Activated effector memory CD4-positive, alpha-beta T cell treated with anti-CD3 and anti-CD28 coated beads, Interleukin-2, amount 50 U/mL, for 16 hours (primary cell): ENCODE measurements around the gene NUP210.

ENCODE experiments used
- DNase-seq: peaks from one replicate; pipeline ENCODE4 v3.0.0-alpha.2; 2020

NUP210 gene

DNA sequence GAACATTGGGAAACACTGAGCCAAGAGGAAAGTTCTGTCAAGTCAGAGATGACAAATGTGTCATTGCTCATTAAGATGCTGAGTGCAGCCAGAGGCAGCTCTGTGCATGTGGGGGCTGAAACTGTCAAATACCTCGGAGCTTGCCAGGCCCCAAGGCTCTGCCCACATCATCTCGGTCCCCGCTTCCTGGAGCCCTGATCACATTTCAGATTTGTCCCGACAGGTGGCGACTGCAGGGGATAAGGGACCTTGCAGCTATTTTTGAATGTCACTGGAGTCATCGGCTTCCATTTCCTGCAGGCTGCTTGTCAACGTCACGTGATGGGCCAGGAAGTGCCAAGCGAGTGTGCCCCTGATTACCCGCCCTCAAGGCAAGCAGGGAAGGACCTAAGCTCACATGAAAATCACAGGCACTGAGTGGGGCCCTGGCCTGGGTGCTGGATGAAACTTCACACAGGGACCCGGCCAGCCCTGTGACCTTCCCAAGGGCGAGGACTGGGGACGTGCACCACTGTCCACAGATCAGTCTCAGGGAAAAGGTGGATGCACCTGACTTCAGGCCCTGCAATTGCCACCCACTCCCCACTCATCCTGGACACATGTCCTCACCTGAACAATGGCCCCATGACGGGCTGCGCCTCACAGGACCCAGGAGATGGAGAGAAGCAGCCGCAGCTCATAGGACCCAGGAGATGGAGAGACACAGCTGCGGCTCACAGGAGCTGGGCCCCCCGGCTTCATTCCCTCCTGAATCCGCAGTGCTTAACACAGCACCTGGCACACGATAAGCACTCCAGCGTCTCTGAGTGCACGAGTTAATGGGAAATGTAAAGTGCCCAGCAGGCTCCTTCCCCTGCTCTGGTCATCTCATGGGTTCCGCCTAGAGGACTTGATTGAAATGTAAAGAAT is 73.4 kb downstream of the NUP210 start:
- peak; percentile 88 for DNase-seq

DNA sequence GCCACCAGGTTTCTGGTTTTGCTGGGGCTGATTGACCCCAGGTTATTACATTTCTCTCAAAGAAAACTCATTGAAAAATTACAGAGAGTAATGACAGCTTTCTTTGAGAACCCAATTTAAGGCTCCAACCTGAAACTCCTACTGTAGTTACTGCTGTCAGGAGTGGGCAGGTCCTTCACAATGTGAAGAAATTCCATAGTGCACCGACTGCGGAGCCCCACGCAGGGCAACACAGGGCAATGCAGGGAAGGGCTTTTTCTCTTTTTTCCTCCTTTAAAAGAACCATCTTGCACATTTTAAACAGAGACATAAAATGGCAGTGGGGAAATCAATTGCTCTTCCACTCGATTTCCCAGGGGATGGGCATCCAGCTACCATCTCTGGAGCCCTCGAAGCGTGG is 74.3 kb downstream of the NUP210 start:
- no peak for DNase-seq

DNA sequence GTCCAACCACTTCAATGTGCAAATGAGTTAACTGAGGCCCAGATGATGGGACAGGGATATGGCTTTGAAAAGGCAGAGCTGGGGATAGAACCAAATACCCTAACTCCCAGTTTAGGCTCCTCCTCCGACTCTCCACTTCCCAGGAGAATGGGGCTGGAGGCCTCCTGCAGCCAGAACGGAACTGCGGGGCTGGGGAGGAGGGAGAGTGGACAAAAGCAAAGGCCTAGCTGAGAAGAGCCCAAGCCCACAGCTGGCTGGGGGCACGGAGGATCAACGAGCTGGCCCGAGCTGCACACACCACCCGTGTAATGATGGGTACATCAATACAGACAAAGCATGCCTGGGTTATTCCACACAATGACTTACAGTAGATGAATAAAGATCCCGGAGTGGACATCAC is 74.8 kb downstream of the NUP210 start:
- DNase-seq = no peak

DNA sequence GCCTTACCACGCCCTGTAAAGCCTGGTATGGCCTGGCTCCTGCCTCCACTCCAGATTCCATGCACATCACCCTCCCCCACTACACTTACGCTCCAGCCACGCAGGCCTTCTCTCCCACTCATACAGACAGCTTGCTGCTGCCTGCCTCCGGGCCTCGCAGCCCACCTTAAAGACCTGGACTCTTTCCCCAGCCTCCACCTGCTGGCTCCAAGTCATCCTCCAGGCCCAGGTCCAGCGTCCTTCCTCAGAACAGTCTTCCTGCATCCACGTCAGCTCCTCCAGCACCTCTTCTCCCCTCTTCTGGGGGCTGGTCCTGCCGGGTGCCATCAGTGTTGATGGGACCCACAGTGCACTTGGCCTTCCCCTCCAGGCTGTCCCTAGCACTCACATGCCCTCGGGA is 75.5 kb downstream of the NUP210 start:
- no peak for DNase-seq

DNA sequence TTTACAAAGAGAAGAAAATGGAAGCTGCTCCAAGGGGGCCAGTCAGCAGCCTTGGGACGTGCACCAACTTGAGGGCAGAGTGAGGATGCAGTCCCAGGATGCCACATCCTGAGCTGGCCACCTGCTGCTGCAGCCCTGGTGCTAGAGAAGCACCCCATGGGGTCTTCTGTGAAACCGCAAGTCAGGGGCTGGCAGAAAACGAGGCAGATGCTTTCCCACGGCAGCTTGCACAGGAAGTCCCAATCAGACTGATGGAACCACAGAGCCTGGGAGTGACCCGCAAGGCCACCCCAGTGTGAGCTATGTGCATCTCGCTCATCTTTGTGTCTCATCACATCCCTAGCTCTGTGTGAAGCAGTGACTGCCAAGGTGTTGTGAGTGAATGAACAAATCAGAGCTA is 76.5 kb downstream of the NUP210 start:
- DNase-seq = no peak

DNA sequence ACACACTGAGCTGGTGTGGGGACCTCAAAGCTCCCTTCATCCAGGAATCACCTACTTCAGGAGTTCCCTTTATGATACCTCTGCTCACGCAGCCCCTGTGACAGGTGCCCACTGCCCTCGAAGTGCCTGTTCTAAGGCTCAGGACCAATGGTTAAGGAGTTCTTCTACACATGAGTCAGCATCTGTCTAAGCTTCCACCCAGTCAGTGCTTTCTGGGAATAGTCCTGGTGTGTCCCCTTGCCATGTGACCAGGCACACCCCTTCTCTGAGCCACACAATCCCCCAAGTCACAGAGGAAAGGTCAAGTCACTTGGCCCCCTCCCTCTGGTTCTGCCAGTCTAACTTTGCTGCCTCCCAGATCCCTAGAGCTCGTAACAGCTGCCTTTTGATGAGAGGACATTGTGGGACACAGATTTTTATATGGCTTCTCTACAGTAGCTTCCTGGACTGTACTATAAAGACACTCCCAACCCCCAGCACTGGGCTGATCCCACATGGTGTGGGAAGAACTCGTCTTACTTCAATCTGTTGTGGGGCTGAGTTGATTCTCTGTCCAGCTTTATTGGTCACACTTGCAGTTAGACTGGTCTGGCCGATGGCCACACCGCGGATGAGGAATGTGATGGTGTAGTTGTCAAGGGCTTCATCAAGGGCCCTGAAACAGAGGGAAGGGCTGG is 78.8 kb downstream of the NUP210 start:
- DNase-seq = no peak

DNA sequence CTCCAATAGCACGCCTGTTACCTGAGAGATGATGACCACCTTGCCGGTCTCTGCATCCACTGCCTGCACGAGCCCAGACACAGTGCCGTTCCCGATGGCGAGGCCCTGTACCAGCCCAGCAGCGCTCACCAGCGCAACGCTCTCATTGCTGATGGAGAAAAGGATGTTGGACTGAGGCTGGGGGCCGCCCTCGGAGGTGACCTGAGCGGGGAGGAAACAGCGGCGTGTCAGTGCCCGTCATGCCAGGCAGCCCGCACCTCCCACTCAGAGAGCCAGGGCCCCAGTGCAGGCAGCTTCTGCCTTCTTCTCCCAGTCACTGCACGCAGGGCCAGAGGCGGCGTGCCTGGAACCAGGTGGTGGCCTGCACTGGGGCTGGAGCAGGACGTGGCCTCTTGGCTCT is 80.3 kb downstream of the NUP210 start:
- DNase-seq = no peak

DNA sequence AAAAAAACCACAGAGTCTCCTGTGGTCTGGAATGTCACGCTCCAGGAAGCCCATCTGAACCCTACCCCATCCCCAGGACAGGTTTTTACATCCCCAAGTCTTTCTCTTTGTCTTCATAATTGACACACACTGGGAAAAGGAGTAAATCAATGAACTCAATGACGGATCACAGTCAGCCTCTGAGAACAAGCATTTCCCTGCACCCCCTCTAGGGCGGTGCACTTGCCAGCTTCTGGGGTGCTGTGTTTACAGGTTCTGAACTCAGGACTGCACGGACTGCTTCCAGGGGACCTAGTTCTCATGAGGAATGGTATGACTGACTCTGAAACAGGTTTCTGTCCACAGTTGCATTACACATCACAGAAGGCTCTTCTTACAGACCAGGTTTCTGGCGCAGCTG is 81.1 kb downstream of the NUP210 start:
- DNase-seq = no peak

DNA sequence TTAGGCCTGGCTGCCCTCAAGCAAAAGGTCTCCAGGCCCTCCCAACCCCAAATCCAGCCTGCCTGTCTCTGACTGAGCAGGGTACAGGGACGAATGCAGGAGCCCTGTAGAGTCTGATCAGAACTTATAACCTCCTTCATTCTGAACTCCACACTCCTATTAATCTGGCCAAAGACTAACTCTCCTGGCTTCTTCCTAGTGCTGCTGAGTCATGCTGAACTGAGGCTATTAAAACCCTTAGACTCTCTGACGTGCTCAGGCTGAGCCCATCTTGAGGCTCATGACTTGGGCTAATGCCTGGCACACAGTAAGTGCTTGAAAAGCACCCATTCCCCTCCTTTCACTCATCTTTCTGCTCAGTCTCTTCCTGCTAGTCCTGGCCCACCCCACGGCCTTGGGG is 81.9 kb downstream of the NUP210 start:
- no peak for DNase-seq

DNA sequence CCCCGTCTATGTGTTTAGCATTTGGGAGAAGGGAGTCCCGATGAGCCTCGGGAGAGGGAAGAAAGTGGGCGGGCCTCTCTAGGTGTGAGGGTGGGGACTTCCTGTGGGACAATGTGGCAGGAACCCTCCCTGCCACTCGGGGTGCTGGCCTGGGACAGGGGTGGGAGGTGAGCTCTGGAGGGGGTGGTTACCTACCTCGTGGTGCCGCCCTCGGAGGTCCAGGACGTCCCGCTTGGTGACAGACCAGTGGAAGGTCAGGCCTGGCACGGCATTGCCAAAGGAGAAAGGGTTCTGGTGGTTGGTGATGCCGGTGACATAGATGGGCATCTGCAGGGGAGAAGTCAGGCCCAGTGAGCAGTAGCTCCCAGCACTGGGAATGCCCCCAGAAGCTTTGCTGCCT is 83.5 kb downstream of the NUP210 start:
- DNase-seq = no peak

DNA sequence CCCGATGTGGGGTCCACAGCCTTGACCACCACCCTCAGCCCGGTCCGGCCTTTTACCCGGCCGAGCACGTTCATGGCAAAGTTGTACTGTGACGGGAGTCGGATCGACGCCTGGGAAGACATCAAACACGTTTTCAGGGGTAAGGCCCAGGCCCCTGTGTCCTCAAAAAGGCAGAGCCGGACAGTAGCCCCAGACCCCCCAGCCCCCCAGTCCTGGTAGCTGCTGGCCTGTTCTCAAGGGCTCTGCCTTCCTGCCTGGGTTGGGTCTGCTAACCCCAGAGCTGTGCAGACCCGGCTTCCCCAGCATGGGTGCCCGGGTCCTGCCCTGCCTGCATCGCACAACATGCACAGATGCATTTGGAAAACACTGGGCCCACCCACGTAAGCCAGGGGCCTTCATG is 84.6 kb downstream of the NUP210 start:
- no peak for DNase-seq

DNA sequence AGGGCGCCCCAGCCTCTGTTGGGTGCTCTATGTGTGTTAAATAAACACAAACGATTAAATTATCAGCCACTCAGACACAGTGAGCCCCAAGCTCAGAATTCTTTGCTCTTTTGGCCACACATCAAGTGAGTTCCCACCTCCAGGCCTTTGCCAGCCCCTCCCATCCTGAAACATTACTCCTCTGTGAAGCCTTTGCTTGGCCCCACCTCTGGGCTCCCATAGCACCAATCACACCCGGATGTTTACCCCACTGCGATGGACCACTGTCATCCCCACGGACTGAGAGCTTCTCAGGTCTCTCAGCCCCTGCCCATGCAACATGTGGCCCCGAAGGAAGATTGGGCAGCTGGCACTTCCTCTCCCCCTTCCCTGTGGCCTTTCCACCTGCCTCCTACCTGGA is 85.1 kb downstream of the NUP210 start:
- DNase-seq = no peak

DNA sequence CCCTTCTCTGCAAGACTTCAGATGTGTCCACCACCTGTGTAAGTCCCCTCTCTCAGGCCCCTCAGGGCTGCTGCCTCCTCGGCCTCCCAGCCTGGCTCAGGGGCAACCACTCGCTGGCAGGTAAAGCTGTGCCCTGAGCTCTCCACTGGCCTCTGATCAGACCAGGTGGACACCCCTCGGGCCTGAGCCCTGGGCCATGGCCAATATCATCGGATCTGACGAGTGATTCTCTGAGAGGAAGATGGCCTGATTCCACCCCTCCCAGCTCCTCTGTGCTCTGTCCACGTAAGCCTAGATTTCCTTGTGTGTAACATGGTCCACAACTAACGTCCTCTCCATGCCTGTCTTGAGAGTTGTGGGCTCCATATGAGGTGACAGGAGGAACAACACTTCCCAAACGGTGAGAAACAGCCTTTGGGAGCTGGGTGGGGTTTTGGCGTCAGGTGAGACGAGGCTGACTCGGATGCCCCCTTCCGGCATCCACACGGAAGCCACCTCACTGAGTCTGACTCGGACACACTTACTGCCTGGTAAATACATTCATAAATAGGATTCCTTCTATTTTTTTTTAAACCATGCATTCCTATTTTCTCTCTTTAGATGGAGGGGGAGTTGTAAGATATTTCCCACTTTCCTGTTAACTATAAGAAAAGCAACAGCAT is 86.8 kb downstream of the NUP210 start:
- DNase-seq = no peak

DNA sequence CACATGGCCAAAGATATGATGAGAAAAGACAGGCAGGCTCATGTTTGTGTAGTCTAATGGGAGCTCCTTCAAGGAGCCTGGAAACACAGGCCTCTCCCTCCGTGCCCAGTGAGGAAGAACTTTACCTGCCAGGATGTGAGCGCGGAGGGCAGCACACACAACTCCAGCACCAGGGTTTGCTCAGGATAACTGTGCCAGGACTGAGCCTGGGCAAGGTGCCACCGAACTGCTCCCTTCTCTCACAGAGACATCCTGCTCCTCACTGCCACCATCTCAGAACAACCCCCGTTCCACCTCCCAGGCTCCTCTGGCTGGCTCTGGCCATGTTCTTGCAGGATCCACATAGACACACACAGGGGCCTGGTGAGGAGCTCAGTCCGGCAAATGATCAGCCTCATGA is 87.4 kb downstream of the NUP210 start:
- no peak for DNase-seq

DNA sequence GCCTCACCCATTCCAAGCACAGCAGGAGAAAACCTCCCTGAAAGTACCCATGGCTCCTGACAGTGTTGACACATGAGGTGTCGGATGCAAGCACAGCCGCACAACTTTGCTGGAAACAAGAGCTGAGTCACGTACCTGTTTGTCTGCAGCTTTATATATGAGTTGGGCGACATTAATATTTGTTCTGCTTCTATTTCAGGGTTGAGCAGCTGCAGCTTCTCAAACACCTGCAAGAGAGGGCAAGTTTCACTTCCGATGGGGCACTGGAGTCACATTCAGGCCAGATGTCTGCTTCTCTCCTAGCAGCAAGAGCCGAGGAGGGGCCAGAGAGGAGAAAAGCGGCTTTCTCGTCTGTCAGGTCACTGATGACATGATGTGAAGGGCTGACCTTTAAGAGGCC is 88.0 kb downstream of the NUP210 start:
- DNase-seq = no peak

DNA sequence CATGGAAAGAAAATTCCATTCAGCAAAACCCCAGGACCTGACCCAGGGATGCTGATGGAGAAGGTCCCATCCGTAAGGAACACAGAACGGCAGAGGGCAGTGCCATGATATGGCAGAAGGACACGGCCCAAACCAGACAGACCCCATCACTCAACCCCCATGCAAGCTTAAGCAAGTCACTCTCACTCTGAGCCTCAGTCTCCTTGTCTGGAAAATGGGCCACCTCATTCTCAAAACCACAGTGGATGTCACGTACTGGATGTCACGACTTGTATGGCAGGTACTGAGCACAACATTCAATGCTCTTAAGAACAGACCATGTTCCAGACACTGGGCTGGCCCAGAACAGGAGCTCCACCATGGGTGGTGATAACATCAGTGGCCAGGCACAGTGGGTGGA is 90.4 kb downstream of the NUP210 start:
- no peak for DNase-seq

DNA sequence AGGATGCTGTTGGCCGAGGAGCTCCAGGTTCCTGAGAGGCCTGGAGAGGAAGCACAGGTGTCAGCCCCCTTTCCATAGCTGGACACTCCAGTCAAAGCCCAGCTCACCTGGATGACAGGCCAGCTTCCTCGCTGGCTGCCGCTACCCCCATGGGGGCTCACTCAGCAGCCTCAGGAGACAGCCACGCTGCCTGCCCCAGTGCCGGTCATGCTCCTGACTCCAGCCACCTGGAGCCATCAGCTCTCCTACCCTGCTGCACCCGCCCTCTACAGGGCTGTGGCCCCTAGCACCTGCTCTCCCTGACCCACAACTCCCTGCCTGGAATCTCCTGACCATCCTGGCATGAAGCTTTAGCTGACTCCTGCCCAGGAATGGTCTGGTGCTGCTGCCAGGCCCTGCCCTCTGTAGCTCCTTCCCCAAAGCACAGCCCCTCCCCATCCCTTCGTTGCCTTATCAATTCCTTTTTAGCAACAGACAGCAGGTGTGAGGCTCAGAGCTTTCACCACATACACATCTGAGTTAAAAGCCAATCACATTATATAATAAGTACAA is 94.2 kb downstream of the NUP210 start:
- DNase-seq = no peak

DNA sequence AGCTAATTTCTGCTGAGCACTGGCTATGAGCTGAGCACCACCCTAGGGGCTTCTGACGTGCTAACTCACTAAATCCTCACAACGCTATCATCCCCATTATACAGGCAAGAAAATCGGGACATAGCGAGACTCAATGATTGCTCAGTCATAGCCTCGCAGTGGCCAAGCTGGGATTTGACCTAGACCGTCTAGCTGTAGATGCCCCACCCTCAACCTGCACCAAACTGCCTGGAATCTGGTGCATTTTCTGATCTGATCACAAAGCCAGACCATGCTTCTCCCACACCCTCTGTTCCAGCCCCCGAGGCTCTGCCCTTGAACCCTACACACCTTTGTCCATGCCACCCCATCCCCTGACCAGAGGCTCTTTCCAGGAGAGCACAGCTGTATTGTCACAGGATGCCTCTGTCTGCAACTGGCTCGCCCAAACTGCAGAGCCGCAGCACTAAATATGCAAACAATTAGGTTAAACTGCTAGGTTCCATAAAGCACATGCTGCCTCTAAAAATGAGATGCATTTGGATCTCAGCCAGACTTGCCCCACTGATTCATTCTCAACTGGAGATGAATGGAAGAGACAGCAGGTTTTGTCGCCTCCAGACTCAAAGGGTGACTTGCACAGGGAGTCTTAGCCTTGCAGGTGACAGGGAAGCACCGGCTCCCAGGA is 95.2 kb downstream of the NUP210 start:
- no peak for DNase-seq

DNA sequence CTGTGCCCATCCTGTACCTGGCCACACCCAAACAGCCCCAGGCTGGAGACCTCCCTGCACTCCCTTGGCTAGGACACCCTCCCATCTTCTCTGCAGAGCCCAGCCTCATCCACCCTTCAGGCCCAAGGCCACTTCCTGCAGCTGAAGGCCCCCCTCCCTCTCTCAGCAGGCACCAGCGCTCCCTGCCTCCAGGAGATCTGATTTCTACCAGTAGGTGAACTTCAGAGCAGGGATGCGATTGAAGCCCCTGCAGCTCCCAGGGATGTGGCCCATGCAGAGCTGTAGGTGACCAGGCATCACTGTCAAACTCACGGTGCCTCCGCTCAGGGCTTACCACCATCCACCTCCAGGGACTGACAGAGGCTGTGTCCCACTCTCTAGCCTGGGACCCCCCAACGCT is 96.3 kb downstream of the NUP210 start:
- no peak for DNase-seq

DNA sequence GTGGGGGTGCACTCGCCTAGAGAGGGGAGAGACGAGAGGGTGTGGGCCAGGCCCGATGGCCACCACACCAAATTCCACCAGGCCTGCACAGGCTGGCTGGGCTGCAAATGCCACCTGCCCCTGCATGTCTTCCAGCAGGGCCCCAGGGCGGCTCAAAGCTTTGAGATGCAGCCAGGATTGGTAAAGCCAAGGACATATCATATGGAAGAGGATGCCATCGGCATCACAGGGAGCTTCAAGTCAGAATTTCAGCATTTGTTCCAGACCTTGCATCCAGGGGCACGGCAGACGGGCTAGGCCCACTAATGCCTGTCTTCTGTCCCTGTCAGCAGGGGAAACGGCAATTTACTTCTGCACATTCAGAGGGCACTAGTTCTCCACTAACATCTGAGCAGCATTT is 97.8 kb downstream of the NUP210 start:
- no peak for DNase-seq

DNA sequence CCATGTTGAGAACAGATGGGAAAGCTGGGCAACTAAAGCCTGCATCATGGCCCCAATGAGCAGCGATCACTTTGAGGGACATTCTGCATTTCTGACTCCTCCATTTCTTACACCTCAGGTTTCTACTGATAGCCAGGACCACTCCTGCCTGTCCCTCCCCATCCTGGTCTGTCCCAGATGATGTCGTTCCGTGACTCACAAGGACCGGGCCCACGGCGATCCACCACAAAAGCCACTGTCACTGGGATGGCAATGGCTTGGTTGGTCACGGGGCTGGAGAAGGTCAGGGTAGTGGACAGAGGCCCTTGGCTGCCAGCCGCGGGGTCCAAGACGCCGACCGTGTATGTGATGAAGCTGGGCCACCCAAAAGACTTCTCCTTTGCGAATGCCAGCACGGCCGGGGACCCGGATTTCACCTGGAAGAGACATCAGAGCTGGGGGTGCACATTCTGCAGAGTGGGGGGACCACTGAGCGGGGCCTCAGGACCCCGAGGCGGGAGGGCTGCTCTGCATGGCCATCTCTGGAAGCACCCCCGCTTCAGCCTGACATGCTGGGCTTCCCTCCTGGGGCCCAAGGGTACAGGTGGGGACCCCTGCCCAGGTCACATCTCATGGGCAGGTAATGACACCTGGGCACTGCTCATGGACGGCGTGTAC is 100.4 kb downstream of the NUP210 start:
- no peak for DNase-seq

DNA sequence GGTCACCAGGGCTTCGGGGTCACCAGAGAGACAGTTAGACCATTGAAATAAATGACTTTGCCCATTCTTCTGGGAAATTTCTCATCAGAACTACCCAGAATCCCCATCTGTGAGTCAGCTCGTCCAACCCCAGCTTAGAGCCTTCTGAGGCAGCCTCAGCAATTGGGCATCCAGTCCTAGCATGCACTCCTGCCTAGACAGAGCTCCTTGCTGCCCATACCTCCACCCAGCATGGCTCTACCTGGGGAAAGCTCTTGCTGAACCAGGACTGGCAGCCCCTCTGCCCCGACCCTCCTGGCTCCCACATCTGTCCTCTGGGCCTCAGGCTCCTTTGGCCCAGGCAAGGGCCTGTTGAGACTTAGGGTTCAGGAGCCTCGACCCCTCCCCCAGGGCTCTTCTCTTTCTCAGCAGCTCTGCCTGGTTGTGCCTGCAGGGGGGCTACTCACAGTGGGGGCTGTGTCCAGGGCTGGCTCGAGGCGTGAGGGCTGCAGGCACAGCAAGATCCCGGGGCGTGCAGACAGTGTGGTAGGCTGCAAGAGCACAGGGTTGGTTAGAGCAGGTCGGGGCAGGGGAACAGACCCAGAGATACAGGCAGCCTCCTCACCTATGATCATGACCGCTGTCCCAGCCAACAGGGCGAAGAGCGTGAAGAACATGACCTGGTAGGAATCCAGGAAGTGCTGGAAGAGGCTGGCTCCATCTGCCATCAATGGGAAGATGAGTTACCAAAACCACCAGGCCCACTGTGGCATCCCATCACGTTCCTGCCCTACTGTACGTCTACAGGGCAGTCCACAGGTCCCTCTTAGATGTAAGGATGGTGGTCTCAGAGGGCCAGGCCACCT is 101.3 kb downstream of the NUP210 start:
- DNase-seq = no peak
